NCI-H510A treated with DMSO at 0.1 percent for 48 hours (cell line): Measurements from ENCODE around the gene TDP2.

Experiments
- DNase-seq: peaks from one replicate; lab custom pipeline; 2025; lab: John Stamatoyannopoulos, UW

Gene TDP2

GRCh38 chr6:24666641-24667377 lies at the start of gene TDP2, which contains the start of gene ACOT13:
Gene TDP2 (minus strand): TSS chr6:24666899. CDS start chr6:24666862, 37 bp downstream.
Gene ACOT13 (plus strand): TSS chr6:24667077. CDS start chr6:24667264, 187 bp downstream.
- DNase-seq, result peak; percentile 94

GRCh38 chr6:24710519-24711303 lies 44.0 kb upstream of the TDP2 start:
- no peak for DNase-seq

GRCh38 chr6:24709014-24709711 lies 42.5 kb upstream of the TDP2 start:
- DNase-seq, result no peak

GRCh38 chr6:24708612-24709011 lies 41.9 kb upstream of the TDP2 start:
- DNase-seq, result no peak

GRCh38 chr6:24704468-24704867 lies 37.8 kb upstream of the TDP2 start:
- no peak for DNase-seq

GRCh38 chr6:24702720-24703282 lies 36.1 kb upstream of the TDP2 start:
- no peak for DNase-seq

- DNase-seq, result no peak
Observed at GRCh38 chr6:24699521-24700359, 33.0 kb upstream of the TDP2 start.

- DNase-seq, result no peak
Observed at GRCh38 chr6:24696097-24696496, 29.4 kb upstream of the TDP2 start.

- DNase-seq, result peak; percentile 58
Observed at GRCh38 chr6:24695635-24696034, 28.9 kb upstream of the TDP2 start.

GRCh38 chr6:24694198-24694597 lies 27.5 kb upstream of the TDP2 start:
- DNase-seq, result no peak

GRCh38 chr6:24692848-24693592 lies 26.3 kb upstream of the TDP2 start:
- DNase-seq, result no peak

GRCh38 chr6:24692415-24692814 lies 25.7 kb upstream of the TDP2 start:
- no peak for DNase-seq

GRCh38 chr6:24692003-24692402 lies 25.3 kb upstream of the TDP2 start:
- DNase-seq, result no peak

GRCh38 chr6:24691550-24691949 lies 24.9 kb upstream of the TDP2 start:
- DNase-seq, result no peak

GRCh38 chr6:24690593-24690992 lies 23.9 kb upstream of the TDP2 start:
- DNase-seq, result no peak

GRCh38 chr6:24689964-24690363 lies 23.3 kb upstream of the TDP2 start:
- no peak for DNase-seq

- DNase-seq, result no peak
Observed at GRCh38 chr6:24686946-24687345, 20.2 kb upstream of the TDP2 start.

- DNase-seq, result no peak
Observed at GRCh38 chr6:24686408-24686807, 19.7 kb upstream of the TDP2 start.

GRCh38 chr6:24683297-24684296 lies 16.9 kb upstream of the TDP2 start:
- DNase-seq, result no peak
